HG03457 (cell line): ENCODE data around the gene GRIFIN.
"Not testable (repeated sequence)": the region's sequence is repeated elsewhere in the genome, so short reads cannot be mapped to it uniquely, and the experiment has no call there.

Experiments used
- ATAC-seq: cut with Tn5 transposase; IDR thresholded peaks from one replicate; pipeline ENCODE4 v1.9.1; 2021; ENCODE audit warnings: moderate number of reproducible peaks; ENCODE audit not compliant: unreplicated experiment

Gene GRIFIN

GRCh38 chr7:2480070-2480408 lies 3.8 kb upstream of the GRIFIN start:
- no peak for ATAC-seq

- ATAC-seq: no peak
Observed at GRCh38 chr7:2479276-2480069, 3.3 kb upstream of the GRIFIN start.

DNA sequence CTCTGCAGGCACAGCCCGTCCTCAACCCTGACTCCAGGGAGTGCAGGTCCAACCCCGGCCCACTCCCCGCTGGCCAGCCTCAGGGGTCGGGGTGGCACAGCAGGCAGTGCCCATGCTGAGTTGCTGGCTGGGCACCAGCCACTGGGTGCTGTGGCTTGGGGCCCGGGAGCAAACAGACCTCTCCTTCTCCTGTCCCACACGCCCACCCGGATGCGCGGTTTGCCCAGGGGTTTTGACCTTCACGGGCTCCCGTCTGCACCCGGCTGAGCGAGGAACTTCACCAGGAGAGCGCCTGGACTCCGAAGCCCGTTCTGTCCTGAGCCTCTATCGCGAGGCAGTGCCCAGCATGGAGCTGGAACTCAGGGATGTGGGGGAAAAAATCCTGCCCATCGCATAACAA lies 2.6 kb upstream of the GRIFIN start:
- no peak for ATAC-seq

DNA sequence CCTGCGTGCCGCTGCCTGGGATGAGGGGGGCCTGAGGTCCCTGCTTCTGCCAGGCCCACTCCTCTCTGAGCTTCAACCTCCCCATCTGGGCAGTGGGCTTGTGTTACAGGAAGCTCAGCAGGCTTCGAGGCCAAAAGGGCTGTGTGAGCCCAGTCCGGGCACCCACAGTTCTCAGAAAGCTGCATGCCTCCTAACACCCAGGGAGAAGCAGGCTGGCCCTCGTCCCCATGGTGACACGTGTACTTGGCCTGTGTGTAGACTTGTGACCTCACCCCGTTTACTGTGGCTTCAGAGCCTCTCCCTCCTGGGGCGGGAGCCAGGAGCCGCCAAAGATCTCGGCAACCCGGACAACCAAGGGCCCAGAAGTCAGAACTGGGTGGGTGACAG lies 2.2 kb upstream of the GRIFIN start:
- ATAC-seq: no peak

GRCh38 chr7:2477447-2478398 lies 1.5 kb upstream of the GRIFIN start:
- ATAC-seq: no peak

GRCh38 chr7:2476776-2477446 lies 713 bp upstream of the GRIFIN start:
- ATAC-seq: no peak

DNA sequence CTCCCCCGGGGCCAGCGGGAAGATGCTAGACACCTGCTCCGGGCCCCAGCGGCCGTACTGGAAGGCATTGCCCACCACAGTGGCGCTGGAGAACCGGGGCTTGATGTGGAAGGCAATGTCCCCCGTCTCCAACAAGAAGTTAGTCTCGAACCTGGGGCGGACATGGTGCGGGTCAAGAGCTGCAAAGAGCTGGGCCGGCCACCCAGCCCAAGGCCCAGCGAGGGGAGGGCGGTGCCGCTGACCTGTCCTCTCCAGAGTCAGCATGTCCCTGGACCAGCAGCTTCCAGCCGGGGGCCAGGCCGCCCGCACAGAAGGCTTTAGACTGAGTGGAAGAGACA lies 551 bp downstream of the GRIFIN start:
- ATAC-seq: no peak

GRCh38 chr7:2474813-2475677 lies 1.2 kb downstream of the GRIFIN start:
- no peak for ATAC-seq

GRCh38 chr7:2474224-2474623 lies 2.0 kb downstream of the GRIFIN start:
- no peak for ATAC-seq

DNA sequence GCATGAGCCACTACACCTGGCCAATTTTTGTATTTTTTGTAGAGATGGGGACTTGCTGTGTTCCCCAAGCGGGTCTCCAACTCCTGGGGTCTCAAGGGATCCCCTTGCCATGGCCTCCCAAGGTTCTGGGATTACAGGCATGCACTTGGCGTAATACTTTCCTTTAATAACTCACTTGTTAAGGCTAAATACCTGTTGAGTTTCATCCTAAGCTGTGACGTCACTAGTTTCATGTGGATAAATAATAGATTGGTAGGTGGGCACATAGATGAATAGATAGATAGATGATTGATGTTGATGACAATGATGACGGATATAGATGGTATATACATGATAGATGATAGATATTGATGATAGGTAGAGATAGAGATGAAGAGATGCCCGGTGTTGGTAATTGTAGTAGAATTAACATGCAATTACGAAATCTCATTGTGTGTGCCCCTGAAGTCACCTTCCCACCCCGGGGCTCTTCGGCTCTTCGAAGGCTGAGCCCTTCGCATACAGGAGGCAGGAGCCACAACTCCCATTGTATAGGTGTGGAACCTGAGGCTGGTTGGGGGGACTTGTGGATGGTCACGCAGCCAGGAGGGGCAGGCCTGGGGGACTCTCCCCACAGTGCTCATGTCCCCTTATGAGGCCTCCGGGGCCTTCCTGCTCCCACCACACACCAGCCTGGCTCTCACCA lies 2.6 kb downstream of the GRIFIN start:
- ATAC-seq: no peak

DNA sequence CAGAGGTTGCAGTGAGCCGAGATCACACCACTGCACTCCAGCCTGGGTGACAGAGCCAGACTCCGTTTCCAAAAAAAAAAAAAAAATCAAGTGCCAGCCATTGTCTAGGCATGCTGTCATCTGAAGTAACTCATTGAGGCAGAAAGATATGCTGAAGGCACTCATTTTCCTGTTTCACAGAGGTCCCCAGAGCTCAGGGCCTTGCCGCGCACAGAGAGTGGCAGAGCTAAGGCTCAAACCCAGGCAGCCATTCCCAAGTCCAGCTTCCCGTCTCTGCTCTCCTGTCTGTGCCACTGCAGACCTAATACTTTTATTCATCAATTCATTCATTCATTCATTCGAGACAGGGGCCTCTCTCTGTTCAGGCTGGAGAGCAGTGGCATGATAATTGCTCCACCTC lies 3.5 kb downstream of the GRIFIN start:
- no peak for ATAC-seq

- no peak for ATAC-seq
Observed at GRCh38 chr7:2471396-2471795, 4.8 kb downstream of the GRIFIN start.

DNA sequence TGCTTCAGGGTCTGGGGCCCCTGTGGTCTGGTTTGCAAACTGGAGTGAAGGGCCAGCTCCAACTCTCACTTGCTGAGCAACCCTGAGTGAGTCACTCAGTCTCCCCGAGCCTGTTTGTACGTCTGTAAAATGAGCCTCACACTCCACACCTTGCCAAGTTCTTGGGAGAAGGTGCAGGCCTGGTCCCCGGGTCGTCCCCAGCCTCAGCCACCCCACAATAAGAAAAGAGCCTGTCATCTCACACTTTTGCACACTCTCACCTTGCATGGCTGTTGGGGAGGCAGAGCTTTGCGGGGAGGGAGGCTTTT lies 5.2 kb downstream of the GRIFIN start:
- no peak for ATAC-seq

DNA sequence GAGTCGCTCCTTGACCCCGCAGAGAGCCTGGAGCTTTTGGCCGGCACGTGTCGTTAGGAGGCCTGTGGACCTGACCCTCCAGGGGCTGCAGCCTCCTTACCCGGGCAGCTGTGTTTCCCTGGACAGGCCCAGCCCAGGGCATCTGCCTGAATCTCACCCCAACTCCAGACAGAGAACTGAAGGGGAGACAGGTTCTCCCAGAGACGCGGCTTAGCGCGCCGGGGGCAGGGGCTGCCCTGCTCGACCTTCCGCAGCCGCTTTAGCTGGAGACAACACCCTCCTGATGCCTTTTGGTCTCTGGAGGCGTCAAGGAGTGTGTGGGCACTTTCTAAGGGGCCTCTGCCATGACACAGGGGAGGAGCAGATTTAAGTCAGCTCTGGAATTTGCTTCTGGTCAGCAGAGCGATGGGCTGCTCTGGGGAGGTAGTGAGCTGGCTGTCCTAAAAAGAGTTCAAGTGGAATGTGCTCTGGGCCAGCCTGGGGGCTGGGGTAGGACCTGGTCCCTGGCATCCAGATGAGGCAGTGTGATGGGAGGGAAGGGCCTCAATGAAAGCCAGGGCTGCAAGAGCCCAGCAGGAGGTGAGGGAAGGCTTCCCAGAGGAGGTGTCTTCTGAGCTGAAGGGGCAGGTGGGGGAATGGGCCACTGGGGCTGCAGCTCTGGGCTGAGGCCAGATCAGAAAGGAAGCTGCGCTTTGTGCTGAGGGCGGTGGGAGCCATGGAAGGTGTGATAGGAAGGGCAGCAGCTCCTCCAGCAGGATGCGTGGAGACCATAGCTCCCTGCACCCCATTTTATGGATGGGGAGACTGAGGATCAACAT lies 5.8 kb downstream of the GRIFIN start:
- no peak for ATAC-seq

- ATAC-seq: not testable (repeated sequence)
Observed at GRCh38 chr7:2469460-2470203, 6.6 kb downstream of the GRIFIN start.

DNA sequence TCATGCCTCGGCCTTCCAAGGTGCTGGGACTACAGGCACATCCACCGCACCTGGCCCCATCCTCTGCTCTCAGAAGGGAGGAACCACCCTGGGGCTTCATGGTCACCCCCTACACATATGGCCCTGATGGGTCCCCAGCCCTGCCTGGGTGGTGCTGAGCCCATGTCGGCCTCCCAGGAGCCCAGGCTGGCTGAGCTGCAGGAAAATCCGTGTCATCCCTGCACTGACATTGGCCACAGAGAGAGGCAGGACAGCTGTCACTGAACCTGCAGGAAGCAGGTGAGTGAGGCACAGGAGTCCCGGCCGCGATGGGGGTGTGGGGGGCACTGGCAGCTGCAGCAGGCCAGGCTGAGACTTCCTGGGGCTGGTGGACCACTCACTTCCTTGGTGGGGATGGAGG lies 8.0 kb downstream of the GRIFIN start:
- no peak for ATAC-seq

DNA sequence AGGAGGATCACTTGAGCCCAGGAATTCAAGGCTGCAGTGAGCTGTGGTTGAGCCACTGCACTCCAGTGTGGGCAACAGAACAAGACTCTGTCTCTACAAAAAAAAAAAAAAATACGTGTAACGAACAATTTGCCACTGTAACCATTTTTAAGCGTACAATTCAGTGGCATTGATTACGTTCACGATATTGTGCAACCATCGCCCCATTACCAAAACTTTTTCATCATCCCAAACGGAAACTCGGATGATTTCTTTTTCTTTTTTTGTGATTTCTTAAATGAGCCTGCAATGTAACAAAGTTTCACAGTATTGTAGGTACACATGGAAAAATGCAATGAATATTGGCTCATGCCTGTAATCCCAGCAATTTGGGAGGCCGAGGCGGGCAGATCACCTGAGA lies 9.5 kb downstream of the GRIFIN start:
- no peak for ATAC-seq

DNA sequence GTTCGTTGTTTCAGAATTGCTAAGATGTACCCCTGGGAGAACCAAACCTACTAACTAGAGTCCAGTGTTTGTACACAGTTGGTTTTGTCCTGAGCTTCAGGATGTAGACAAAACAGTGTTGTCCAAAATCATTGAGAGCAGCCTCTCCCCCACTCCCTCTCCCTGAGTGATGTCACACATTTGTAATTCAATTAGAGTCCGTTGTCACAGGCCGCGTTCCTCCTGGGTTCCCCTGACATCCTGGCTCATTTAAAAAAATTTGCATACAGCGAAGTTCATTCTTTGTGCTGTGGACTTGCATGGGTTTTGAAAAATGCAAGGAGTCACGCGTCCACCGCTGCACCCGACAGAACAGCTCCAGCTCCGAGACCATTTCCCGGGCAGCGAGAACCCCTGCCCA lies 10.3 kb downstream of the GRIFIN start:
- ATAC-seq: no peak

DNA sequence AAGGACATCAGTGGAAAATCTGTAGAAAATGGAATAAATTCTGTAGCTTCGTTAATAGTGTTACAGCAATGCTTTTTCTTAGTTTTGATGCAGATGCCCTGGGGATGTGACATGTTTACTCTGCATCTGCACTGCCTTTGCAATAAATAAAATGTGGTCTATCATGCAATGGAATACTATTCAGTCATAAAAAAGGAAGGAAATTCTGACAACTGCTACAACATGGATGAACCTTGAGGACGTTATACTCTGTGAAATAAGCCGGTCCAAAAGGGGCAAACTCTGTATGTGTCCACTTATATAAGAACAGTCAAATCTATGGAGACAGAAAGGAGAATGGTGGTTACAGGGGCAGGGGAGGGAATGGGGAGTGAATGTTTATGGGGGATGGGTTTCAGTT lies 13.5 kb downstream of the GRIFIN start:
- ATAC-seq: no peak
